Left cardiac atrium (tissue), 4 donors: ENCODE results near the gene NLK. TPM values are rescaled to one million over a fixed set of nuclear protein-coding genes. Genes with fewer than 3 reads are reported as not detected.
"Not testable (repeated sequence)": the region's sequence is repeated elsewhere in the genome, so short reads cannot be mapped to it uniquely, and the experiment has no call there.

ENCODE experiments used
- ATAC-seq, 2 donors: fragments of 200-7000 bp; cut with Tn5 transposase; one replicate each; pipeline ENCODE4 v1.9.1; 2020; ENCODE audit warnings: mild to moderate bottlenecking in 2 of 2, moderate library complexity in 2 of 2
- DNase-seq: peaks from one replicate; pipeline ENCODE4 v3.0.0-alpha.2; 2020
- intact Hi-C, 2 donors: fragments of 100-400 bp; cut with DNase I; formaldehyde crosslinking; loops; one replicate each; pipeline versions ENCODE4 v1.14.1 to v1.15.1; 2022 to 2023
- total RNA-seq, 2 donors: library from RNA; stranded (reverse); fragmentation: NEBNext Ultra II Directional; extraction: Animal tissue kit (Norgen Biotek cat#: 25700); gene quantifications; one replicate each; pipeline ENCODE4 v1.2.1, GENCODE V29; 2021
- donor health status: DM: no; HTN: yes; CAD: no.
- donor health status: DM: no; HTN: yes; CAD: no; lungs with severe emphysema.
- donor health status: DM: yes; HTN: yes; CAD: no.
- donor health status: Dilated cardiomyopathy.

Gene NLK
- total RNA-seq, 2 donors from 2014 or later, result 19.4 to 22.5 TPM

DNA sequence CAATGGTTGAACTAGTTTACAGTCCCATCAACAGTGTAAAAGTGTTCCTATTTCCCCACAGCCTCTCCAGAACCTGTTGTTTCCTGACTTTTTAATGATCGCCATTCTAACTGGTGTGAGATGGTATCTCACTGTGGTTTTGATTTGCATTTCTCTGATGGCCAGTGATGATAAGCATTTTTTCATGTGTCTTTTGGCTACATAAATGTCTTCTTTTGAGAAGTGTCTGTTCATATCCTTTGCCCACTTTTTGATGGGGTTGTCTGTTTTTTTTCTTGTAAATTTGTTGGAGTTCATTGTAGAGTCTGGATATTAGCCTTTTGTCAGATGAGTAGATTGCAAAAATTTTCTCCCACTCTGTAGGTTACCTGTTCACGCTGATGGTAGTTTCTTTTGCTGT, 6.6 kb upstream of the NLK start:
- intact Hi-C loops, result loop anchor here in 1 of 2 donors (10.0 kb wide), 1 partner anchor 59 kb away; no protein-coding TSS in a partner anchor
- DNase-seq, ATAC-seq: not testable (repeated sequence)

DNA sequence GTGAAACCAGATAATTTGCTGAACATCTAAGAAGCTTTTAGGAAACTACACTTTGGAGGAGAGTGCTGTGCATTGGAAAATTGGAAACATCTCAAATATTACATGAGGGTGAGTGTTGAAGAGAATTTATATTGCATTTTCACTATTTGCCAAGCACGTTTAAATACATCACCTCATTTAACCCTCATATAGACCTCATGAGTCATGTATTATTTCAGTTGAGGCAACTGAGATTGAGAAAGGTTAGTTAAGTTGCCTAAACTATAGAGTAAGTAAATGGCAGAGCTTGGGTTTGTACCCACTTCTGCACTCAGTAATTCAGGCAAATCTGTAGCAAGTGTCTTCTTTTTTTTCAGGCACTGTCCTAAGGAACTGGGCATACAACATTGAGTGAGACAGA, 3.7 kb upstream of the NLK start:
- intact Hi-C loops, result loop anchor here in 1 of 2 donors (10.0 kb wide), 1 partner anchor 56 kb away; no protein-coding TSS in a partner anchor
- ATAC-seq, result no peak
- no peak for DNase-seq

DNA sequence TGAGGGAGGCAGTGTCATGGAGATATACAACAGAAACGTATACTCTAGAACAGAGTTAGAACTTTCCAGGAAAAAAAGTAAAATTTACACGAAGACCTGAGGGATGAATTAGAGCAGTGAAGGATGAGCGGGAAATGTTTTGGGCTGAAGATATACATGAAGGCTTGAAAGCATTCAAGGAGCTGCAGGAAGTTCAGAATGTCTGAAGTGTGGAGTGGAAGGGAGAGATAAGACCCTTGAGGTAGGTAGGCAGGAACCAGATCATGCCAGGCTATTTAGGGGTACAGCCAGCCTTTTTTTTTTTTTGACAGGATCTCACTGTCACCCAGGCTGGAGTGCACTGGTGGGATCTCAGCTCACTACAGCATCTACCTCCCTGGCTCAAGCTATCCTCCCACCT, 3.2 kb upstream of the NLK start:
- no peak for ATAC-seq
- intact Hi-C loops, result loop anchor here in 1 of 2 donors (10.0 kb wide), 1 partner anchor 56 kb away; no protein-coding TSS in a partner anchor
- DNase-seq, result no peak

DNA sequence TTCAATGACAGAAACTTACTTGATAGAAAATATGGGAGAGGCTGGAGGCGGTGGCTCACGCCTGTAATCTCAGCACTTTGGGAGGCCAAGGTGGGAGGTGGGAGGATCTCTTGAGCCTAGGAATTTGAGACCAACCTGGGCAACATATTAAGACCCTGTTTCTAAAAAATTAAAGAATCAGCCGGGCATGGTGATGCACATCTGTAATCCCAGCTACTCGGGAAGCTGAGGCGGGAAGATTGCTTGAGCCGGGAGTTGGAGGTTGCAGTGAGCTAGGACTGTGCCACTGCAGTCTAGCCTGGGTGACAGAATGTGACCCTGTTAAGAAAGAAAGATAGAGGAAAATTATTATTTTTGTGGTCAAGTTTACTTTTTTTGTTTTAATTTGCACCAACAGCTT, 2.1 kb upstream of the NLK start:
- ATAC-seq (no peak), DNase-seq (no peak)
- intact Hi-C loops, result no loop called here

DNA sequence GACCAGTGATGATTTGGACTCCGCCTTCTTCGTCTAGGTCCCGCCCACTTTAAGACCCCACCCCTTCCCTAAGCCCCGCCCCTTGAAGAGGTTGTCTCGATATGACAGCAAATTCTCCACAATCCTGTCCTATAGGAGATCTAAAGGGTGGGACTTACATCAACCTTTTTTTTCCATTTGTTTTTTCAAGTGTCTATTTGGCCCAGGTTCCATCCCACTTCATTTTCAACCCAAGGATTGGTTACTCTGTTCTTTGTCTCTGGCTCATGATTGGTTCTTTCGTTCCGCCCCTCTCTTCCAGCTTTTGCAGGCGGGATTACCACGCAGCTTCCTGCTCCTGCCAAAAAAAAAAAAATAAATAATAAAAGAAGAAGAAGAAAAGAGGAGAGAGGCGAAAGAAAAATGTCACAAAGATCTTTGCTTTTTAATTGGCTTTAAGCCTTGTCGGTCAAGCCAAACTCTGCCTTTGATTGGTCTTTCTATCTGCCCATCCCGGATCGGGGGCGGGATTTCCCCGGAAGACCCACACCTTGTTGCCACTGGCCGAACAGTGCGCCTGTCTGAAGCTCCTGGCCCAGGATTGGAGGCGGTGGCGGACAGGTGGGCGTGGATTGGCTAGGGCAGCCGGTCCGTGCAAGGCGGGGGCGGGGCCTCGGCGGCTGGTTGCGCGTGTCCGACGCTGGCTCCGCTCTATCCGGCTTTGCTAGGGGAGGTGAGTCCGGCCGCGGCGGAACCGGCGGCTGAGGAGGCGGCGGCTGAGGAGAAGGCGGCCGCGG, 1.2 kb upstream of the NLK start:
- peak; percentile 98 to 99 for ATAC-seq
- DNase-seq, result peak; percentile 100
- intact Hi-C loops, result no loop called here

DNA sequence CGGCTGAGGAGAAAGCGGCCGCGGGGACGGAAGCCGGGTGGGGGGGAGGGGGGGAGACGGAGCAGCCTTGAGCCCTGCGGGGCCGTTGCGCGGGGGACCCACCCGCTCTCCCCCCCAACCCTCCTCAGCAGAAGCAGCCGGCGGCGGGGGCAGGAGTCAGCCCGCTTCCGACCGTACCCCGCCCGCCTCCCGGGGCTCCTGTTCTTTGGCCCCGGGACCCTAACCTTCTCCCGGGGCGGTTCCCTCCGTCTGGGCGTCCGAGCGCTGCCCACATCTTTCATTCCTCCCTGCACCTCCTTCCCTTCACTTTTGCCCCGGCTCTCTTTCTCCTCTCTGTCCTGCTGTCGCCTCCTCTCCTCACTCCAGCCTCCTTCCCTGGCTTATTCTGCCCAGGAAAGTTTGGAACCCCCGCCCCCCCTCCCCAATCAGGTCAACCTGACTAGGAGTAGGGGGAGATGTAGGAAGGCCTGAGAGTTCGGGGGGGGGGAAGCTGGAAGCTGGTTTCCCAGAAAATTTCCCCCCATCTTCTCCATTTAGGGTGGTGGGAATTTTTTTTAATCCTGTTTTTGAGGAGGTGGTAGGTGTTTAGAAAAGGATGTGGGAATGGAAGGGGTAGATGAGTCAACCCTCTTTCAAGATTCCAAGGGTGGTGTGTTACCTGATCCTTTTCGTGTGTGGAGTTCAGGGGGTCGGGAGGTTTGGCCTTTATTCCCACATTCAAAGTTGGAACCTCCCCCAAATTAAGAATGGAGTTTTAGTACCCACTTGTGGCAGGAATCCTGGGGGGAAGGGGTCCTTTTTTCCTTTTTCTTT, 427 bp upstream of the NLK start:
- ATAC-seq (peak; percentile 7 to 26), DNase-seq (no peak)
- intact Hi-C loops, result no loop called here

DNA sequence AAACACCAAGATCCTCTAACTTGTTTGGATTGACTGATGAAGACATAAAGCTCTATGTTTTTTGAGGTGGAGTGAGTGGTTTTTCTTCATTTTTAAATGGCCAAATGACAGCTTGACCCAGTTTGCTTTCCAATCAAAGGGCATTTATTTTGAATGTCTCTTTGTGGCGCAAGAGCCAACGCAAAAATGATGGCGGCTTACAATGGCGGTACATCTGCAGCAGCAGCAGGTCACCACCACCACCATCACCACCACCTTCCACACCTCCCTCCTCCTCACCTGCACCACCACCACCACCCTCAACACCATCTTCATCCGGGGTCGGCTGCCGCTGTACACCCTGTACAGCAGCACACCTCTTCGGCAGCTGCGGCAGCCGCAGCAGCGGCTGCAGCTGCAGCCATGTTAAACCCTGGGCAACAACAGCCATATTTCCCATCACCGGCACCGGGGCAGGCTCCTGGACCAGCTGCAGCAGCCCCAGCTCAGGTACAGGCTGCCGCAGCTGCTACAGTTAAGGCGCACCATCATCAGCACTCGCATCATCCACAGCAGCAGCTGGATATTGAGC, 329 bp downstream of the NLK start:
- ATAC-seq, result no peak
- intact Hi-C loops, result no loop called here

DNA sequence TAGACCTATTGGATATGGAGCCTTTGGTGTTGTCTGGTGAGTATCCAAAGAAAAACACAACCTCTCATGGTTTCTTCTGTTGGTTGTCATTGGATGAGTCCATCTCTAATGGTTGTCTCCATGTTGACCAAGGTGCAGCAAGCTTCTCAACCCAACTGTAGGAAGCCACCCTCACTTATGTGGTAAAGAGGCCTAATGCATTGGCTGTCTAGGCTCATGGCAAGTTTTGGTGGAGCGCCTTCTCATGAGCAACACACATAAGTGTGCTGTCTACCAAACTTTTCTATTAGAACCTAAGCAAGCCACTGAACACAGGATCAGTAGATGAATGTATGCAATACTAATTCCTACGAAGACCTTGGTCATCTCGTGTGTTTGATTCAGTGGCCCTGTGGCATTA, 819 bp downstream of the NLK start:
- intact Hi-C loops, result no loop called here
- DNase-seq (no peak), ATAC-seq (no peak)

More for the DNA sequence above, 329 bp downstream of the NLK start:
- no peak for DNase-seq

DNA sequence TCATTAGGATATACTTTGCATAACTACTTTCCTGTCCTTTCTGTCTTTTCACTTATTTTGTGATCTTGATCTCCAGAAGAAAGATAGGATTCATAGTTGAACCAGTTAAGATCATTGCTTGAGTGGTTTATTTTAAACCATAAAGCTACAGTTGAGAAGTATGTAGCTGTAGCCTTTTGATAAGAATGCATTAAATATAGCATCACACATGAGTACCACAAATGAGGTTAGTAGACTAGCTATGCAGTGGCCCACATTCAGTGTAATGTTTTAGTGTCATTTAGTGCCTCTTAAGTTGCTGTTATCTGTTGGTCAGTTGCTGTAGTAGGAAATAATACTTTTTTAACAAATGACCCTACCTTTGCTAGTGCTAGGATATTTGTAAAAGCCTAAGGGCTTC, 1.3 kb downstream of the NLK start:
- ATAC-seq (no peak), DNase-seq (no peak)
- intact Hi-C loops, result no loop called here

DNA sequence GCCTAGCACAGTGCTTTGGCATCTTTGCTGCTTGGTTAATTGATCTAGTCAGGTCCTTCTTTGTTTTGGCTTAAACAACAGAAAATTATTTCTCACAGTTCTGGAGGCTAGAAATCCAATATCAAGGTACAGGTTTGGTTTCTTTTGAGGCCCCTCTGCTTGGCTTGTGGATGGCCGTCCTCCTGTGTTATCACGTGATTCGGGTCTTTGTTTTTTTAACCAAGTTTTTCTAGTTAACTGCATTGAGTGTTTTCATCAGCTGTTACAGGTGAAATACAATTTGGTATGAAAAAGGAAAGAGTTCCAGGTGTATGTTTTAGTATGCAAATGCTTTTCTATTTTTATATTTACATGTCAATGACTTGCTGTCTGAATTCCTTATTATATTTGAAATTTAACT, 2.8 kb downstream of the NLK start:
- intact Hi-C loops, result no loop called here

DNA sequence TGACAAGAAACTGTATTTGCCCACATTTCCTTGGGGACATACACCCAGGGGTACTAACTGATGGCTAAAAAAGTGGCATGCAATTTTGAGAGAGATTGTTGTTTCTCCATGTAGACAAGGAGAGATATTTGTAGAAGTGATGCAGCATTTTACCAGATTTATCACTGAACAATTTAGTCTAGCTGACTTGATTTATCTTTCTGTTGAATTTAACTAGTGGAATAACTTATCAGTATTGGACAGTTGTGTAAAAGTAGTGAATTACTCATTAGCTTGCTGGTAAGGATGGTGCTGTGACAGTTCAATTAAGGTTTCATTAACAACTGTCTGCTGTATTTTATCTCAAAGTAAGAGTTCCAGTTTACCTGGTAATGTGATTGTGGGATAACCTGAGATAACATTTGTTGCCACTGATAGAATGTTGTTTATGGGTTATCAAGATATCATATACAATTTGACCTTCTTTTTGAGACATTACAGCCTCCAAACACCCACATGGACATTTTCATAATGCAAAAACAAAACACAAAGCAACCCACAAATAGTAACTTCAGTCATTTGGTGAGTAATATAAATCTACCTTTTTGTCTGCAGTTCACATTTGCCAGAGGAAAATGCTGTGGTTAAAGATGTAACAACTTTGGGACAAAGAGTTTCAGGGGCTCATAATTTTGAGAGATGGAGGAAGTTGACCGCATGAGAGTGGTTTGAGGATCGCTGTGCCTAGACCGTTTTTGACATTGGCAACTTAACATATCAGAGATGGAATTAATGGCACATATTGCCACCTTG, 3.8 kb downstream of the NLK start:
- ATAC-seq (no peak), DNase-seq (no peak)
- intact Hi-C loops, result no loop called here

More for the DNA sequence above, 2.8 kb downstream of the NLK start:
- no peak for ATAC-seq
- DNase-seq, result no peak

DNA sequence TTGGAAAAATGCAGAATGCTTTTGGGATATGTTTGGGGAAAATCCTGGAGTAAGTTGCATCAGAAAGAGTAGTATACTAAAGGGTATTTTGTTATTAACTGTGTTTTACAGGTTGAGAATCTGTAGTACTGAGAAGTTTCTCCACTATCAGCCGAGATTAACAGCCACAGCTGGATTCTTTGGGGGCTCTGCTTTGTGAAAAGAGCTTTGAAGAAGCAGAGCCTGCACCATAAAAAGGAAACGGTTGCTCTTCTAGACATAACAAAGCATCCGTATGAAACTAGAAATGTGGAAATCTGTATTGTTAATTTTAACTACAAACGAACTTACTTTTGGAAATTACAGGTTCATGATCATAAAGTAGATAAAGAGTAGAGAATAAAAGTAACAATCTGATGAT, 5.3 kb downstream of the NLK start:
- no peak for DNase-seq
- ATAC-seq, result no peak
- intact Hi-C loops, result no loop called here

DNA sequence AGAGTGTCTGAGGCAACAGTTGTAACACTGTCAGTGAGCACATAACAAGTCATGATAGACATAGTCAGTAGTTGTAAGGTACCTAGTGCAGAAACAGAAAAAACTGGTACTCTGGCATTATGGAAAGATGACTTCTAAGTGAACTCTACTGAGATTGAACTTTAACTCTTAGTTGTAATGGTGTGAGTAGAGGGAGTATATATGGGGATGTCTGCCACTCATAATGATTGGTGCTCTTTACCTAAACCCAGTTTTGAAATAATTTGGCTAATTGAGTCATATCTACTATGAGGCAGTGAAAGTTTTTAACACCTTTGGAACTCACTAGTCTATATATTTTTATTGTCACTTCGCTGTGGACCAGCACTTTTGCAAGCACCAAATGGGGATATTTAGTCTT, 6.6 kb downstream of the NLK start:
- no peak for ATAC-seq
- intact Hi-C loops, result no loop called here

DNA sequence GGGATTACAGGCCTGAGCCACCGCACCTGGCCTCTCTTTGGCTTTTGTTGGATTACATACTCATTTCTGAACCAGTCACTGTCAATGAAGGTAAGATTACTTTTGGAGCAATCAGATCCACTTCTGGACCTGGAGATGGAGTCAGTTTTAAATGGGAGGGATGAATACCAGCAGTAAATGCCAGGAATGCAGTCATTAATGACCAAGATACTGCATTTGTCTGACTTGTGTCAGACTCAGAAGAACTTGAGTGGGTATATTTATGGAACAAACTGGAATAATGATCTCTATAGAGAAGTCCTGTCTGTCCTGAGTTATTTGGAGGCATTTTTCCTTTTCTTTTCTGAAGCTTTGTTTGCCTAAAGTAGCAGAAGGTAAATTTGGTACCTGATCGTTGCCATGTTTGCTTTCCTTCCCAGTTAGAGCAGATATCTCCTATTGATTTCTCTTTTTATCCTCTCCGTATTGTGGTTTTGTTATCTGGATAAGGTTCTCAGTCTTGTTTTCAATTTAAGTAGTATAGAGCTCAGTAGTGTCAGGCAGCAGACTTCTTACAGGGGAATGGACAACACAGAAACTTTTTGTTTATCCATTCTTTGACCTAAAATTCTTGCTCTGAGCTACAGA, 10.7 kb downstream of the NLK start:
- ATAC-seq (no peak), DNase-seq (no peak)
- intact Hi-C loops, result no loop called here

More for the DNA sequence above, 6.6 kb downstream of the NLK start:
- DNase-seq, result no peak

DNA sequence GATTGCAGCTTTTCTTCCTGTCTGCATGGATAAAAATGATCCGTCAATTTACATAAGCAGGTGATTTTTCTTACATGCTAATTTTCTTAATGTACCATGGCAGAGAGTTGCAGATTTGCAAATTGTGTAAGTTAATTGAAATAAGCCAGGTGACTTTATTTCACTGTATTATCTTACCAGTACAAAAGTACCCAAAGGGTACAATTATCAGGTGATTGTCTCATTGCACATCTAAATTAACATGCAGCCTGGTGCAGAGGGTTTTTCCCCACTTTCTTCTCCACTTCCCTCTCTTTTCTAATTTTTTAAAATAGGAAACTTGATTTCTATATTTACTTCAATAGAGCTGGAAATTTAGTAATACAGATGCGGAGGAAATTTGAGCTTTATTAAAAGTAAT, 11.2 kb downstream of the NLK start:
- intact Hi-C loops, result no loop called here
- DNase-seq (no peak), ATAC-seq (no peak)

DNA sequence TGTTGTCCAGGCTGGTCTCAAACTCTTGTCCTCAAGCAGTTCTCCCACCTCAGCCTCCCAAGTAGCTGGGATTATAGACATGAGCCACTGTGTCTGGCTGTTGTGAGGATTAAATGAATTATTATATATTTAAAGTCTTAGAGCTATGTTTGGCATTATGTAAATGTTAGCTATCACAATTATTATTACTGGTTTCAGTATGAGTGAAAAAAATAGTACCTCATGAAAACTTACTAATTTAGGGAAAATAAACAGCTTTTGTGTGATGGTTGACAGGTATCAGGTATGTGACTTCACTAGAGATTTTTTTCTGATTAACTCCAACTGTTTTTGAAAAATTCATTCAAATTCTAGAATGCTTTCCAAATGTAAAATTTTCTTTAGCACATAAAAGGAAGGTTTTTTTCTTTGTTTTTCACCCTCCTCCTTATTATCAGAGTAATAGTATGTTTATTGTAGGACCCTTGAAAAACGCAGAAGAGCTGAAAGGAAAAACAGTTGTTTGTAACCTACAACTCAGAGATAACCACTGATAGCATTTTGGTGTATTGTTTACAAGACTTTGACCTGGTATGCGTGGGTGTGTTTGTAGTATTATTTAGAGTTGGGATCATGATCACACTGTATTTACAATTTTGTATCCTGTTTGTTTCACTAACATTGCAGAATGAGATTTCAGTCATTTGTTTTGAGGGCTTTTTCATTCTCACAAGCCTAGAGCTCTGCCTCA, 13.2 kb downstream of the NLK start:
- intact Hi-C loops, result no loop called here
- DNase-seq, result no peak
- no peak for ATAC-seq

DNA sequence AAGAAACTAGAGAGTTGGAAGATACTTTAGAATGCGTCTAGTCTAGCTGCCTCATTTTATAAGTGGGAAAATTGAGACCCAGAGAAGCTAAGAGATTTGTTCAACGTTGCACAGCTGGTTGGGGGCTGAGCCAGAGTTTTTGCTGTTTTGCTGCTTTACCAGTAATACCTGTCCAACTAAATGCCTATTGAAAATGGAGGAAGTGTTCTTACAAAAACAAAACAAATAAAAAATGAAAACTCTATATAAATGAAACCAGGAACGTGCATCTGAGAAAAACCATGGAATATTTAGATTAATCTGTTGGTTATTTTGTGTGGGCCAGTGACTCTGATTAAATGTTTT, 13.8 kb downstream of the NLK start:
- no peak for ATAC-seq
- no peak for DNase-seq

DNA sequence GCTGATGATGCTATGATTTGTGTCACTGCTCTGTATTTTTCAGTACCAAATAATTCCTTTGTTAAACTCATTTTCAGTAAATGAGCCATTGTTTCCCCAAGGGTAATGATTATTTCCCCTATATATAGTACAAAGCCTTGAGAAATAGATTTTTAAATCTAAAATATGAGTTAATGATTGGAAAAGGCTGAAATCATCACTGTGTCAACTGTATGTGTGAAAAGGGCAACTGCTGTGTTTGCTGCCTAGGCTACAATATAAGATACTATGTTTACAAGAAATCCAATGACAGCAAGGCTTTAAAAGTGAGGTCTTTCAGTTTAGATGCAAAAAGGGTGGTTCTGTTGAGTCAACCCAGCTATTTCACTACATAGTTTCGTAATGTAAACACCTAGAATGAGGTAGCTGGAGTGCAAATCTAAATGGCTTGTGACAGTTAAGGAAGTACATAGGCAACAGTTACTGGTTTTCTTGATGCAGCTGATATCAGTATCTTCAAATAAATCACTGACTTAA, 15.3 kb downstream of the NLK start:
- intact Hi-C loops, result no loop called here
- ATAC-seq, result no peak
- no peak for DNase-seq

More for the DNA sequence above, 13.8 kb downstream of the NLK start:
- intact Hi-C loops, result no loop called here
